Adrenal gland (tissue), 5 donors: ENCODE data around the gene RNF220.

ENCODE experiments used
- POLR2A ChIP-seq, 2 donors: fragments of 450-650 bp; IDR thresholded peaks; one replicate each; pipeline ENCODE4 v1.6.1; 2017; ENCODE audit warnings: antibody characterized with exemption in 2 of 2, mild to moderate bottlenecking in 2 of 2, moderate library complexity in 1 of 2
- TF ChIP-seq, protein P1 (sequence below), 6 experiments: fragments of 450-650 bp in 4 of 6; fragments of 200-600 bp in 2 of 6; sonication (generic) in 1 of 6; IDR thresholded peaks; 1 replicate in 5 of 6; 2 replicates in 1 of 6; pipeline versions ENCODE4 v1.5.1 to v1.8.0; 2016 to 2021; ENCODE audit warnings: antibody characterized with exemption in 6 of 6, mild to moderate bottlenecking in 2 of 6, moderate library complexity in 1 of 6
- donor health status: DM: no; HTN: no; CAD: no.

DNA sequence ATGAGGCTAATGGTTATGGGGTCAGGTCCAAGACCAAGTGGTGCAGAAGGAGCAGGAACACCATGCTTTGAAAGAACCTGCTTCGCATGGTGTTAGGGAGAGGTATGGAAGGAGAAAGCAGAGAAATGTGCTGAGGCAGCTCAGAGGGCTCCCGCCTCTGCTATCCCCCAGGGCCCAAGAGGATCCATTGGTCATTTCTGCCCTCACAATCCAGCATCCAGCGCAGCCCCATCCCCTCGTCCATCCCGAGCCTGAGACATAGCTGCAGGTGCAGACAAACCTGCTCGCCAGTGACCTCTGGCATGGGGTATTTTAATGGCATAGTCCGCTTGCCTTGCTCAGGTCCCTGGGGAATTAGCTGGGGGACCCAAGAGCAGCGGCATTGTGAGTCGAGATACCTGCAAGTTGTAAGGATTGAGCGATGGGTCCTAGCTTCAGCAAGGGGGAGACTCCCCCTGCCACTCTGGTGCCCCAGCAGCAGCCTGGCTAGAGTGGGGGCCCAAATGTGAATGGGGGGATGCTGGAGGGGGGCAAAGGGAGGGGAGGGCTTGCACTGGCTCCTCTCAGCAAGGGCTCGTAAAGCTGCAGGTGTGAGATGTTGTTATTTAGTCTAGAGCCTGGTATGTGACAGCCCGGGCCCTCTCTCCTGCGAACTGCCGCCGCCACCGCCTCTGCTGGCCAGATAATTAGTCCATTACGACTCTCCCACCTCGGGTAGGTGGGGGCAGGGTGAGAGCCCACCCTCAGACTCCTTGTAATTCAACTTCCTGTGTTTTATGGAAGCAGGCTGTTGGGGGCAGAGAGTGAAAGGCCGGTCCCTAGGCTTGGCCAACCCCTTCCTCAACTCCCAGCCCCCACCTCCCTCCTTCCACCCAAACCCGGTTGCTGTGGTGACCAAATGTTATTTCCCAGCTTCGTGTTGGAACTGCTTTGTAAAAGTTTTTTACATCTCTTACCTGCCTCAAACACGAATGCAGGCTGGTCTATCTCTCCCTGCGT lies 118.8 kb downstream of the RNF220 start:
- TF ChIP-seq, protein P1, sequence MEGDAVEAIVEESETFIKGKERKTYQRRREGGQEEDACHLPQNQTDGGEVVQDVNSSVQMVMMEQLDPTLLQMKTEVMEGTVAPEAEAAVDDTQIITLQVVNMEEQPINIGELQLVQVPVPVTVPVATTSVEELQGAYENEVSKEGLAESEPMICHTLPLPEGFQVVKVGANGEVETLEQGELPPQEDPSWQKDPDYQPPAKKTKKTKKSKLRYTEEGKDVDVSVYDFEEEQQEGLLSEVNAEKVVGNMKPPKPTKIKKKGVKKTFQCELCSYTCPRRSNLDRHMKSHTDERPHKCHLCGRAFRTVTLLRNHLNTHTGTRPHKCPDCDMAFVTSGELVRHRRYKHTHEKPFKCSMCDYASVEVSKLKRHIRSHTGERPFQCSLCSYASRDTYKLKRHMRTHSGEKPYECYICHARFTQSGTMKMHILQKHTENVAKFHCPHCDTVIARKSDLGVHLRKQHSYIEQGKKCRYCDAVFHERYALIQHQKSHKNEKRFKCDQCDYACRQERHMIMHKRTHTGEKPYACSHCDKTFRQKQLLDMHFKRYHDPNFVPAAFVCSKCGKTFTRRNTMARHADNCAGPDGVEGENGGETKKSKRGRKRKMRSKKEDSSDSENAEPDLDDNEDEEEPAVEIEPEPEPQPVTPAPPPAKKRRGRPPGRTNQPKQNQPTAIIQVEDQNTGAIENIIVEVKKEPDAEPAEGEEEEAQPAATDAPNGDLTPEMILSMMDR (IDR thresholded peaks at IDR 0.05): no peak
- TF ChIP-seq POLR2A (IDR thresholded peaks at IDR 0.05): no peak
